A673 (cell line): ENCODE data around the gene RNF186. TPM values are rescaled to one million over a fixed set of nuclear protein-coding genes. Genes with fewer than 3 reads are reported as not detected.

Experiments
- BruUV-seq: library from RNA; stranded (reverse); fragments of 400-500 nt; replicated peaks from 2 replicates; lab custom pipeline; 2021; lab: Mats Ljungman, UMichigan
- CTCF ChIA-PET: fragments of 300-600 bp; sonication (Branson Sonifier 250); formaldehyde crosslinking; loops from one replicate; lab custom pipeline; 2022; ENCODE audit warnings: antibody characterized with exemption; lab: Charles Lee
- POLR2A ChIA-PET: fragments of 300-600 bp; sonication (Branson Sonifier 250); formaldehyde crosslinking; loops from one replicate; lab custom pipeline; 2022; ENCODE audit warnings: antibody characterized with exemption; ENCODE audit not compliant: low non-redundant PET; lab: Charles Lee
- DNase-seq: peaks from one replicate; pipeline ENCODE4 v3.0.0-alpha.2; 2015; ENCODE audit warnings: low spot score
- H3K27ac ChIP-seq: fragments of 200-600 bp; sonication (generic); 2 replicates; pipeline ENCODE4 v1.5.1; 2016; ENCODE audit warnings: mixed run types, low read depth, mild to moderate bottlenecking, mixed read lengths, antibody characterized with exemption, low read length; ENCODE audit not compliant: poor library complexity, severe bottlenecking
- H3K27me3 ChIP-seq: fragments of 200-600 bp; sonication (generic); replicated peaks from 2 replicates; pipeline ENCODE4 v1.6.1; 2017; ENCODE audit warnings: mixed run types, low read depth, mild to moderate bottlenecking, mixed read lengths, antibody characterized with exemption, low read length; ENCODE audit not compliant: insufficient read depth, poor library complexity
- H3K36me3 ChIP-seq: fragments of 200-600 bp; sonication (generic); 2 replicates; pipeline ENCODE4 v1.6.1; 2016; ENCODE audit warnings: mixed run types, mild to moderate bottlenecking, mixed read lengths, antibody characterized with exemption, low read length; ENCODE audit not compliant: insufficient read depth, poor library complexity, severe bottlenecking
- H3K4me1 ChIP-seq: fragments of 200-600 bp; sonication (generic); 2 replicates; pipeline ENCODE4 v1.6.1; 2017; ENCODE audit warnings: mixed run types, mild to moderate bottlenecking, mixed read lengths, antibody characterized with exemption, low read length; ENCODE audit not compliant: insufficient read depth, poor library complexity, severe bottlenecking
- H3K4me3 ChIP-seq: fragments of 200-600 bp; sonication (generic); 2 replicates; pipeline ENCODE4 v1.5.1; 2016; ENCODE audit warnings: low read depth, mixed run types, mild to moderate bottlenecking, mixed read lengths, low read length; ENCODE audit not compliant: poor library complexity, severe bottlenecking
- H3K9me3 ChIP-seq: fragments of 200-600 bp; sonication (generic); 2 replicates; pipeline ENCODE4 v1.6.1; 2016; ENCODE audit warnings: mixed run types, low read depth, mild to moderate bottlenecking, mixed read lengths, antibody characterized with exemption, low read length; ENCODE audit not compliant: poor library complexity, severe bottlenecking
- EZH2 ChIP-seq: fragments of 200-600 bp; sonication (generic); IDR thresholded peaks from 2 replicates; pipeline ENCODE4 v1.6.1; 2017; ENCODE audit warnings: borderline replicate concordance, low read depth, mild to moderate bottlenecking, mixed read lengths, antibody characterized with exemption, low read length; ENCODE audit not compliant: poor library complexity, severe bottlenecking
- intact Hi-C: fragments of 100-400 bp; cut with micrococcal nuclease; formaldehyde crosslinking; loops from one replicate; pipeline ENCODE4 v1.10.0; 2022; ENCODE audit not compliant: unreplicated experiment
- total RNA-seq: library from RNA; stranded (reverse); gene quantifications from 2 replicates; pipeline ENCODE4 v1.2.3, GENCODE V29; 2021
- TF ChIP-seq, protein P1 (sequence below): fragments of 300-800, 200-600 bp; sonication (generic); conservative IDR thresholded peaks from 2 replicates; pipeline ENCODE4 v1.5.1; 2017; ENCODE audit warnings: low read depth, mild to moderate bottlenecking, antibody characterized with exemption, low read length, moderate library complexity, mixed read lengths

The RNF186 gene
- total RNA-seq, 1 experiment from 2014 or later, result not detected

DNA sequence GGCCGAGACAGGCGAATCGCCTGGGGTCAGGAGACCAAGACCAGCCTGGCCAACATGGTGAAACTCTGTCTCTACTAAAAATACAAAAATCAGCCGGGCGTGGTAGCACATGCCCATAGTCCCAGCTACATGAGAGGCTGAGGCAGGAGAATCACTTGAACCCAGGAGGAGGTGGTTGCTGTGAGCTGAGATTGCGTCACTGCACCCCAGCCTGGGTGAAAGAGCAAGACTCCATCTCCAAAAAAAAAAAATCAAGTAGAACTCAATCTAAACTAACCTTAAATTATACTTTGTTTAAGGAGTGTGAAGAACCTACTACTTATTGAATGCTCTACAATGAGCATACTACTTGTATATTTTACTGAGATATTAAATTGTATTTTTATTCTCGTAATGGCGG lies 30.5 kb upstream of the RNF186 start:
- no TSS peak for BruUV-seq
- CTCF ChIA-PET, result no interaction called here
- Histone ChIP-seq H3K27me3 (no peaks in the 10 kb centered on the region), H3K9me3 (no peaks in the 10 kb centered on the region), H3K4me1 (no peaks in the 10 kb centered on the region), H3K4me3 (no peak overlapping the region), H3K27ac (no peak overlapping the region), H3K36me3 (no peaks in the 10 kb centered on the region)
- TF ChIP-seq EZH2, result no peak
- intact Hi-C loops, result no loop called here
- POLR2A ChIA-PET, result no interaction called here
- no peak for DNase-seq

DNA sequence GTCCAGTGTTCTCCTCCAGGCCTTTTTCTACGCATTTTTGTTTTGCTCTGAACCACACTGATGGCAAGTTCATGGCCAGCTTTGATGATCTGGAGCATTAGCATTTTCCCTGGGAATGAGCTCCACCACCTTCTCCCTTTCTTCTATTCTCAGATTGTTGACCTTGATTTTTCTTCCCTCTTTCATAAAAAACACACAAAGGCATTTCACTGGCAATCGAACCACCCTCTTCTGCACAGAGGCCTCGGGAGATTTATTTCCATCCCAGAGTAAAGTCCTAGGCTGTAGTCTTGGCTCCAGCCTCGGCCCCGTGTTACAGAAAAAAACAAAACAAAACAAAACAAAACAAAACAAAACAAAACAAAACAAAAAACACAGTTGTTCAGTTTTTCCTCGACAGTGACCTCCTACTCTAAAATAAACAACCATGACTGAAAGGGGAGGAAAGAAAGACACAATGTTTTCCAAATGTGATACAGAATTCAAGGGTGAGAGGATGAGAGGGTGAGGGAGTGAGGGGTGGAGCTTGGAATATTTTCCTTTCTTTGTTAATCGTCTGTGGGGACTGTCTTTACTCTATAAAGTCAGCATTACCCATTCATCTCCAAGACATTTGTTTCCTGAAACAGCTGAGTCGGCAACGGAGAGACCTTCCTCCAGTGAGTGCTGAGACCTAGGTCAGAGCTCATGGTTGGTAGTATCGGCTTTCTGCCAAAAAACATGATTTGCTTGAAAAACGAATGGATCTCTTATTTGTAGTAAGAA lies 29.8 kb upstream of the RNF186 start:
- H3K27ac ChIP-seq, result no peak overlapping the region
- no TSS peak for BruUV-seq
- H3K4me3 ChIP-seq, result no peak overlapping the region
- DNase-seq, result no peak
- TF ChIP-seq EZH2, result no peak
- TF ChIP-seq, protein P1, sequence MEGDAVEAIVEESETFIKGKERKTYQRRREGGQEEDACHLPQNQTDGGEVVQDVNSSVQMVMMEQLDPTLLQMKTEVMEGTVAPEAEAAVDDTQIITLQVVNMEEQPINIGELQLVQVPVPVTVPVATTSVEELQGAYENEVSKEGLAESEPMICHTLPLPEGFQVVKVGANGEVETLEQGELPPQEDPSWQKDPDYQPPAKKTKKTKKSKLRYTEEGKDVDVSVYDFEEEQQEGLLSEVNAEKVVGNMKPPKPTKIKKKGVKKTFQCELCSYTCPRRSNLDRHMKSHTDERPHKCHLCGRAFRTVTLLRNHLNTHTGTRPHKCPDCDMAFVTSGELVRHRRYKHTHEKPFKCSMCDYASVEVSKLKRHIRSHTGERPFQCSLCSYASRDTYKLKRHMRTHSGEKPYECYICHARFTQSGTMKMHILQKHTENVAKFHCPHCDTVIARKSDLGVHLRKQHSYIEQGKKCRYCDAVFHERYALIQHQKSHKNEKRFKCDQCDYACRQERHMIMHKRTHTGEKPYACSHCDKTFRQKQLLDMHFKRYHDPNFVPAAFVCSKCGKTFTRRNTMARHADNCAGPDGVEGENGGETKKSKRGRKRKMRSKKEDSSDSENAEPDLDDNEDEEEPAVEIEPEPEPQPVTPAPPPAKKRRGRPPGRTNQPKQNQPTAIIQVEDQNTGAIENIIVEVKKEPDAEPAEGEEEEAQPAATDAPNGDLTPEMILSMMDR, result no peak
- no peaks in the 10 kb centered on the region for H3K36me3 ChIP-seq
- intact Hi-C loops, result no loop called here
- POLR2A ChIA-PET, result interaction anchor here (0.6 kb wide), 1 partner anchor 71 kb away, joined by 3 read pairs; no protein-coding TSS in a partner anchor
- no peaks in the 10 kb centered on the region for H3K4me1 ChIP-seq
- no peaks in the 10 kb centered on the region for H3K27me3 ChIP-seq
- CTCF ChIA-PET, result no interaction called here
- H3K9me3 ChIP-seq, result no peaks in the 10 kb centered on the region

DNA sequence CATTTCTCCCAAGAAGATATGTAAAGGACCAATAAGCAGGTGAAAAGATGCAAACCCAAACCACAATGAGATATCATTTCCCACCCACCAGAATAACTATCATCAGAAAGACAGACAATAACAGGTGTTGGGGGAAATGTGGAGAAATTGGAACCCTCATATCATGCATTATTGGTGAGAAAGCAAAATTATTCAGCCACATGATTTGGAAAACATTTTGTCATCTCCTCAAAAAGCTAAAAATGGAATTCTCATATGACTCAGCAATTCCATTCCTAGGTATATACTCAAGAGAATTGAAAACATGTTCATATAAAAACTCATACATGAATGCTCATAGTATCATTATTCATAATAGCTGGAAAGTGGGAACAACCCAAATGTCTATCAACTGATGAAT lies 25.1 kb upstream of the RNF186 start:
- Histone ChIP-seq H3K9me3 (no peaks in the 10 kb centered on the region), H3K4me1 (no peaks in the 10 kb centered on the region), H3K4me3 (no peak overlapping the region), H3K27me3 (no peaks in the 10 kb centered on the region), H3K27ac (no peak overlapping the region), H3K36me3 (no peaks in the 10 kb centered on the region)
- intact Hi-C loops, result no loop called here
- ChIA-PET CTCF (no interaction called here), POLR2A (no interaction called here)
- TF ChIP-seq, protein P1, result no peak
- DNase-seq, result no peak
- BruUV-seq, result no TSS peak

DNA sequence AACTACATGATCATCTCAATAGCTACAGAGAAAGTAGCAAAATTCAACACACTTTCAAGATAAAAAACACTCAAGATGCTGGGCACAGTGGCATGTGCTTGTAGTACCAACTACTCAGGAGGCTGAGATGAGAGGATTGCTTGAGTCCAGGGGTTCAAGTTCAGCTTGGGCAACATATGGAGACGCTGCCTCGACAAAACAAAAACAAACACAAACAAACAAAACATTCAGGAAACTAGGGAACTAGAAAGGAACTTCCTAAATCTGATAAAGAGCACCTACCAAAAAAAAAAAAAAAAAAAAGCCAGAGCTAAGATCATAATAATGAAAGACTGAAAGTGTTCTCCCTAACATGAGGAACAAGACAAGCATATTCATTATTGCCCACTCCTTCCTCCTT lies 22.8 kb upstream of the RNF186 start:
- ChIA-PET POLR2A (no interaction called here), CTCF (no interaction called here)
- intact Hi-C loops, result no loop called here
- TF ChIP-seq, protein P1, result no peak
- no peak for TF ChIP-seq EZH2
- H3K4me3 ChIP-seq, result no peak overlapping the region
- DNase-seq, result no peak
- no peaks in the 10 kb centered on the region for H3K4me1 ChIP-seq
- BruUV-seq, result no TSS peak
- H3K9me3 ChIP-seq, result no peaks in the 10 kb centered on the region
- H3K27ac ChIP-seq, result no peak overlapping the region
- H3K36me3 ChIP-seq, result no peaks in the 10 kb centered on the region
- no peaks in the 10 kb centered on the region for H3K27me3 ChIP-seq
